Keratinocyte (primary cell): ENCODE results near the gene SEMA3C. TPM values are rescaled to one million over a fixed set of nuclear protein-coding genes. Genes with fewer than 3 reads are reported as not detected.

Source experiments
- DNase-seq: peaks from one replicate; pipeline ENCODE4 v3.0.0-alpha.2; 2011; ENCODE audit warnings: low read depth, missing footprints, low spot score
- FAIRE-seq: peaks from 2 replicates; lab custom pipeline; 2011; peaks lifted over from hg19 to GRCh38; lab: Jason Lieb, UNC
- H2AFZ ChIP-seq: 2 replicates; pipeline ENCODE4 v1.6.0; 2012; ENCODE audit warnings: low read length, control low read depth, inconsistent platforms; ENCODE audit not compliant: control insufficient read depth
- H3K27ac ChIP-seq: 2 replicates; pipeline ENCODE4 v1.5.1; 2011; ENCODE audit warnings: low read length; ENCODE audit not compliant: control insufficient read depth, insufficient read depth
- H3K27me3 ChIP-seq: 3 replicates; pipeline ENCODE4 v1.6.0; 2011; ENCODE audit warnings: low read length; ENCODE audit not compliant: control insufficient read depth, insufficient read depth; ENCODE audit errors: extremely low read depth
- H3K36me3 ChIP-seq, 2 experiments: 2 replicates in 1 of 2; 3 replicates in 1 of 2; pipeline ENCODE4 v1.5.1; 2011; ENCODE audit warnings: low read length in 2 of 2, mild to moderate bottlenecking in 1 of 2; ENCODE audit not compliant: control insufficient read depth in 2 of 2, insufficient read depth in 2 of 2; ENCODE audit errors: extremely low read depth in 1 of 2
- H3K4me1 ChIP-seq: 3 replicates; pipeline ENCODE4 v1.5.1; 2011; ENCODE audit warnings: low read length; ENCODE audit not compliant: control insufficient read depth, insufficient read depth; ENCODE audit errors: extremely low read depth
- H3K4me2 ChIP-seq: 3 replicates; pipeline ENCODE4 v1.6.0; 2011; ENCODE audit warnings: low read depth, low read length; ENCODE audit not compliant: control insufficient read depth, insufficient read depth; ENCODE audit errors: extremely low read depth
- H3K4me3 ChIP-seq, 3 experiments: fragments of 200-600 bp in 1 of 3; sonication (generic) in 1 of 3; 2 replicates in 2 of 3; 3 replicates in 1 of 3; pipeline ENCODE4 v1.5.1; 2011 to 2016; ENCODE audit warnings: low read length in 3 of 3, mild to moderate bottlenecking in 3 of 3, control low read depth in 2 of 3, inconsistent platforms in 1 of 3, low read depth in 1 of 3, mixed read lengths in 1 of 3, mixed run types in 1 of 3, moderate library complexity in 1 of 3; ENCODE audit not compliant: control insufficient read depth in 2 of 3, insufficient read depth in 2 of 3; ENCODE audit errors: extremely low read depth in 1 of 3
- H3K79me2 ChIP-seq: 2 replicates; pipeline ENCODE4 v1.6.0; 2012; ENCODE audit warnings: low read length; ENCODE audit not compliant: control insufficient read depth, insufficient read depth
- H3K9ac ChIP-seq: 3 replicates; pipeline ENCODE4 v1.6.0; 2011; ENCODE audit warnings: low read length; ENCODE audit not compliant: control insufficient read depth, insufficient read depth; ENCODE audit errors: extremely low read depth
- H3K9me1 ChIP-seq: 3 replicates; pipeline ENCODE4 v1.6.0; 2011; ENCODE audit warnings: low read length; ENCODE audit not compliant: control insufficient read depth, insufficient read depth; ENCODE audit errors: extremely low read depth
- H3K9me3 ChIP-seq: 2 replicates; pipeline ENCODE4 v1.5.1; 2012; ENCODE audit warnings: low read depth, low read length; ENCODE audit not compliant: control insufficient read depth
- H4K20me1 ChIP-seq: 3 replicates; pipeline ENCODE4 v1.6.0; 2011; ENCODE audit warnings: low read length; ENCODE audit not compliant: control insufficient read depth, insufficient read depth; ENCODE audit errors: extremely low read depth
- CTCF ChIP-seq, 3 experiments: IDR thresholded peaks in 1 of 3; conservative IDR thresholded peaks in 1 of 3; optimal IDR thresholded peaks in 1 of 3; 2 replicates in 2 of 3; 3 replicates in 1 of 3; pipeline versions ENCODE3 to v1.5.1; 2011; ENCODE audit warnings: low read length in 3 of 3, mild to moderate bottlenecking in 3 of 3, moderate library complexity in 2 of 3, control low read depth in 1 of 3, inconsistent platforms in 1 of 3; ENCODE audit not compliant: insufficient read depth in 2 of 3; ENCODE audit errors: extremely low read depth in 1 of 3
- EZH2 ChIP-seq: IDR thresholded peaks from one replicate; pipeline ENCODE4 v1.6.1; 2012; ENCODE audit warnings: inconsistent platforms, mild to moderate bottlenecking, low read length, moderate library complexity
- dilution Hi-C: fragments of 300-500 bp; cut with MboI; formaldehyde crosslinking; loops from one replicate; pipeline ENCODE4 v1.7.0; 2020; ENCODE audit warnings: low sequenced_read_pairs; ENCODE audit not compliant: extremely low pct_ligation_motif_present
- polyA plus RNA-seq, 5 experiments: library from polyadenylated mRNA; depleted of rRNA in 3 of 5; stranded (reverse) in 3 of 5; stranded (forward) in 1 of 5; unstranded in 1 of 5; fragments of >200 nt; gene quantifications; 1 replicate in 1 of 5; 2 replicates in 3 of 5; 3 replicates in 1 of 5; pipeline versions ENCODE4 v1.2.1 to v1.2.3, GENCODE V29; 2011 to 2012; ENCODE audit warnings: missing spikeins in 2 of 5, low read depth in 1 of 5, low replicate concordance in 1 of 5

SEMA3C gene
- polyA plus RNA-seq, 1 donor (not counting 4 experiments of a cell fraction or from before 2014, with no cell fraction given), result 142 TPM

GRCh38 chr7:80771523-80771922 is 147.3 kb downstream of the SEMA3C start:
- Histone ChIP-seq H4K20me1 (no peaks in the 10 kb centered on the region), H3K4me1 (peaks cover 27% of the 10 kb centered on the region), H3K27ac (no peak overlapping the region), H3K4me3 (no peak overlapping the region), H2AFZ (no peak overlapping the region), H3K79me2 (no peaks in the 10 kb centered on the region), H3K4me2 (no peak overlapping the region), H3K27me3 (no peaks in the 10 kb centered on the region), H3K9me1 (no peaks in the 10 kb centered on the region), H3K9me3 (no peaks in the 10 kb centered on the region), H3K9ac (no peak overlapping the region), H3K36me3 (peaks cover 4 to 6% of the 10 kb centered on the region in 2 experiments)
- DNase-seq (no peak), FAIRE-seq (no peak)
- dilution Hi-C loops, result no loop called here
- no peak for TF ChIP-seq EZH2
- no peak for TF ChIP-seq CTCF (optimal IDR thresholded peaks at IDR 0.05 in 1 of 3, IDR thresholded peaks at IDR 0.05 in 1 of 3, conservative IDR thresholded peaks at IDR 0.05 in 1 of 3; ENCODE audit: extremely low read depth in 1 of 3, insufficient read depth in 2 of 3, low read length in 3 of 3)

- Histone ChIP-seq H3K36me3 (peaks cover 4 to 9% of the 10 kb centered on the region in 2 experiments), H3K9me1 (no peaks in the 10 kb centered on the region), H3K4me1 (peaks cover 22% of the 10 kb centered on the region), H3K4me2 (no peak overlapping the region), H3K9me3 (no peaks in the 10 kb centered on the region), H4K20me1 (no peaks in the 10 kb centered on the region), H3K9ac (no peak overlapping the region), H3K4me3 (no peak overlapping the region), H3K79me2 (no peaks in the 10 kb centered on the region), H3K27ac (no peak overlapping the region), H3K27me3 (no peaks in the 10 kb centered on the region), H2AFZ (no peak overlapping the region)
- no peak for TF ChIP-seq EZH2
- no peak for TF ChIP-seq CTCF (optimal IDR thresholded peaks at IDR 0.05 in 1 of 3, IDR thresholded peaks at IDR 0.05 in 1 of 3, conservative IDR thresholded peaks at IDR 0.05 in 1 of 3; ENCODE audit: extremely low read depth in 1 of 3, insufficient read depth in 2 of 3, low read length in 3 of 3)
- dilution Hi-C loops, result no loop called here
- FAIRE-seq, result no peak
- no peak for DNase-seq
These were observed 148.2 kb downstream of the SEMA3C start for GRCh38 chr7:80770675-80771081.
